ENCODE results near the gene DNAAF9.

The DNAAF9 gene

GRCh38 chr20:3378138-3378537, 29.3 kb downstream of the DNAAF9 start:
- DNase-seq (ENCODE audit: low read depth in 2 of 2, low spot score in 1 of 2), result no peak

GRCh38 chr20:3377644-3378043, 29.8 kb downstream of the DNAAF9 start:
- DNase-seq (ENCODE audit: low read depth in 2 of 2, low spot score in 1 of 2), result no peak

- DNase-seq (ENCODE audit: low read depth in 2 of 2, low spot score in 1 of 2), result no peak
Measured at GRCh38 chr20:3374296-3374695, 33.2 kb downstream of the DNAAF9 start.

- DNase-seq (ENCODE audit: low read depth in 2 of 2, low spot score in 1 of 2), result no peak
Measured at GRCh38 chr20:3371754-3372153, 35.7 kb downstream of the DNAAF9 start.

- DNase-seq (ENCODE audit: low read depth in 2 of 2, low spot score in 1 of 2), result no peak
Measured at GRCh38 chr20:3367089-3367488, 40.4 kb downstream of the DNAAF9 start.

GRCh38 chr20:3364323-3365013, 43.0 kb downstream of the DNAAF9 start:
- DNase-seq (ENCODE audit: low read depth in 2 of 2, low spot score in 1 of 2), result no peak

- DNase-seq (ENCODE audit: low read depth in 2 of 2, low spot score in 1 of 2), result no peak
Measured at GRCh38 chr20:3360752-3361151, 46.7 kb downstream of the DNAAF9 start.

GRCh38 chr20:3358676-3359340, 48.7 kb downstream of the DNAAF9 start:
- no peak for DNase-seq (ENCODE audit: low read depth in 2 of 2, low spot score in 1 of 2)

Measured in stimulated activated CD8-positive, alpha-beta memory T cell treated with anti-CD3 and anti-CD28 coated beads, Interleukin-4, amount 100 ng/mL, for 1 hour (primary cell).